HCT116 (cell line): Measurements from ENCODE around the gene ARMC8. TPM values are rescaled to one million over a fixed set of nuclear protein-coding genes. Genes with fewer than 3 reads are reported as not detected.

Experiments
- ATAC-seq: fragments of 200-7000 bp; cut with Tn5 transposase; 2 replicates; pipeline ENCODE4 v1.9.1; 2020; ENCODE audit warnings: mild to moderate bottlenecking, moderate library complexity
- BruUV-seq: library from RNA; stranded (reverse); fragments of 400-500 nt; replicated peaks from 2 replicates; lab custom pipeline; 2021; lab: Mats Ljungman, UMichigan
- CTCF ChIA-PET: fragments of 300-600 bp; sonication (Branson Sonifier 250); formaldehyde crosslinking; loops from one replicate; lab custom pipeline; 2021; ENCODE audit warnings: antibody characterized with exemption; lab: Charles Lee
- POLR2A ChIA-PET: fragments of 300-600, 350-600 bp; sonication (Branson Sonifier 250); formaldehyde crosslinking; loops from one replicate; lab custom pipeline; 2021; ENCODE audit warnings: antibody characterized with exemption; lab: Charles Lee
- RAD21 ChIA-PET, 2 experiments: fragments of 300-600 bp; sonication (Branson Sonifier 250); formaldehyde crosslinking; loops; one replicate each; lab custom pipeline; 2023; ENCODE audit warnings: low total read pairs in 2 of 2; ENCODE audit not compliant: uncharacterized antibody in 2 of 2, unreplicated experiment in 2 of 2, low non-redundant PET in 1 of 2; lab: Charles Lee
- DNase-seq: peaks from one replicate; pipeline ENCODE4 v3.0.0-alpha.2; 2010; ENCODE audit warnings: low read depth, low spot score
- H2AFZ ChIP-seq: fragments of 200-600 bp; shearing (Covaris generic), sonication (generic); 2 replicates; pipeline ENCODE4 v1.6.1; 2017; ENCODE audit warnings: low read depth, mixed run types, mixed read lengths, antibody characterized with exemption, low read length; ENCODE audit not compliant: poor library complexity, severe bottlenecking
- H3K27ac ChIP-seq: 2 replicates; pipeline ENCODE4 v1.5.1; 2012; ENCODE audit warnings: low read depth, low read length
- H3K27me3 ChIP-seq: fragments of 200-600 bp; sonication (generic); 2 replicates; pipeline ENCODE4 v1.6.1; 2016; ENCODE audit warnings: mixed run types, low read length, mixed read lengths; ENCODE audit not compliant: insufficient read depth
- H3K36me3 ChIP-seq, 2 experiments: fragments of 200-500 bp in 1 of 2; fragments of 200-600 bp in 1 of 2; sonication (Bioruptor generic) in 1 of 2; sonication (generic) in 1 of 2; 2 replicates each; pipeline versions ENCODE4 v1.5.1 to v1.6.1; 2014 to 2016; ENCODE audit warnings: low read length in 2 of 2, inconsistent platforms in 1 of 2, mixed read lengths in 1 of 2, mixed run types in 1 of 2; ENCODE audit not compliant: insufficient read depth in 2 of 2, control insufficient read depth in 1 of 2
- H3K4me1 ChIP-seq, 2 experiments: fragments of 200-600 bp in 1 of 2; sonication (generic) in 1 of 2; 2 replicates each; pipeline versions ENCODE4 v1.5.1 to v1.6.1; 2012 to 2017; ENCODE audit warnings: low read length in 2 of 2, inconsistent platforms in 1 of 2, mild to moderate bottlenecking in 1 of 2, mixed read lengths in 1 of 2, mixed run types in 1 of 2, moderate library complexity in 1 of 2; ENCODE audit not compliant: insufficient read depth in 2 of 2, control insufficient read depth in 1 of 2
- H3K4me2 ChIP-seq: fragments of 200-600 bp; sonication (generic); 2 replicates; pipeline ENCODE4 v1.6.1; 2017; ENCODE audit warnings: mixed run types, low read length, mixed read lengths
- H3K4me3 ChIP-seq, 2 experiments: fragments of 200-600 bp in 1 of 2; sonication (generic) in 1 of 2; replicated peaks in 1 of 2; 2 replicates each; pipeline ENCODE4 v1.5.1; 2011 to 2016; ENCODE audit warnings: low read length in 2 of 2, control low read depth in 1 of 2, low read depth in 1 of 2, mild to moderate bottlenecking in 1 of 2, mixed read lengths in 1 of 2, mixed run types in 1 of 2
- H3K79me2 ChIP-seq: fragments of 200-600 bp; sonication (generic); 2 replicates; pipeline ENCODE4 v1.6.1; 2017; ENCODE audit warnings: mild to moderate bottlenecking, mixed run types, low read length, moderate library complexity, mixed read lengths; ENCODE audit not compliant: insufficient read depth
- H3K9ac ChIP-seq: fragments of 200-600 bp; sonication (generic); 2 replicates; pipeline ENCODE4 v1.6.1; 2016; ENCODE audit warnings: low read length, mixed read lengths
- H3K9me2 ChIP-seq: fragments of 200-600 bp; sonication (generic), shearing (Covaris generic); 2 replicates; pipeline ENCODE4 v1.6.1; 2017; ENCODE audit warnings: mixed run types, mild to moderate bottlenecking, moderate library complexity; ENCODE audit not compliant: insufficient read depth
- H3K9me3 ChIP-seq, 2 experiments: fragments of 200-500 bp in 1 of 2; fragments of 200-600 bp in 1 of 2; sonication (Bioruptor generic) in 1 of 2; sonication (generic) in 1 of 2; 2 replicates each; pipeline ENCODE4 v1.6.1; 2014 to 2017; ENCODE audit warnings: low read length in 2 of 2, mixed read lengths in 2 of 2, inconsistent platforms in 1 of 2, low read depth in 1 of 2, mild to moderate bottlenecking in 1 of 2, mixed run types in 1 of 2, moderate library complexity in 1 of 2; ENCODE audit not compliant: control insufficient read depth in 1 of 2, insufficient read depth in 1 of 2
- H4K20me1 ChIP-seq: fragments of 200-600 bp; sonication (generic), shearing (Covaris generic); 2 replicates; pipeline ENCODE4 v1.6.1; 2017; ENCODE audit warnings: mixed run types, mild to moderate bottlenecking, moderate library complexity; ENCODE audit not compliant: insufficient read depth
- CBX3 ChIP-seq: IDR thresholded peaks from 2 replicates; pipeline ENCODE4 v1.6.1; 2012; ENCODE audit warnings: low read depth
- CEBPB ChIP-seq: IDR thresholded peaks from 2 replicates; pipeline ENCODE4 v1.6.1; 2012; ENCODE audit warnings: low read depth
- EGR1 ChIP-seq: IDR thresholded peaks from 2 replicates; pipeline ENCODE4 v1.6.1; 2012; ENCODE audit warnings: low read depth
- ELF1 ChIP-seq: IDR thresholded peaks from 2 replicates; pipeline ENCODE4 v1.6.1; 2012; ENCODE audit warnings: low read depth, borderline replicate concordance
- EZH2 ChIP-seq: fragments of 200-600 bp; sonication (generic); IDR thresholded peaks from 2 replicates; pipeline ENCODE4 v1.6.1; 2017; ENCODE audit warnings: antibody characterized with exemption, mixed run types
- EZH2phosphoT487 ChIP-seq: fragments of 200-600 bp; IDR thresholded peaks from 2 replicates; pipeline ENCODE4 v1.6.1; 2018; ENCODE audit warnings: antibody characterized with exemption, borderline replicate concordance
- FOSL1 ChIP-seq: IDR thresholded peaks from 2 replicates; pipeline ENCODE4 v1.6.1; 2012; ENCODE audit warnings: low read depth
- MAX ChIP-seq: IDR thresholded peaks from 2 replicates; pipeline ENCODE4 v1.6.1; 2012
- POLR2A ChIP-seq: IDR thresholded peaks from 2 replicates; pipeline ENCODE4 v1.7.0; 2011; ENCODE audit warnings: borderline replicate concordance; ENCODE audit not compliant: insufficient read depth, insufficient read length; ENCODE audit errors: extremely low read depth
- RAD21 ChIP-seq: IDR thresholded peaks from 2 replicates; pipeline ENCODE4 v1.6.1; 2012; ENCODE audit warnings: low read depth, mild to moderate bottlenecking
- SIN3A ChIP-seq: IDR thresholded peaks from 2 replicates; pipeline ENCODE4 v1.6.1; 2012; ENCODE audit warnings: low read depth
- SRF ChIP-seq: IDR thresholded peaks from 2 replicates; pipeline ENCODE4 v1.6.1; 2012; ENCODE audit warnings: low read depth
- TCF7L2 ChIP-seq: IDR thresholded peaks from 2 replicates; pipeline ENCODE4 v1.7.0; 2011; ENCODE audit warnings: borderline replicate concordance, inconsistent platforms; ENCODE audit not compliant: insufficient read depth, insufficient read length; ENCODE audit errors: extremely low read depth
- YY1 ChIP-seq: IDR thresholded peaks from 2 replicates; pipeline ENCODE4 v1.6.1; 2011; ENCODE audit warnings: low read length, low read depth, moderate library complexity, mild to moderate bottlenecking; ENCODE audit not compliant: insufficient replicate concordance; ENCODE audit errors: extremely low read depth
- ZFX ChIP-seq: fragments of 450-650 bp; IDR thresholded peaks from 2 replicates; pipeline ENCODE4 v1.6.1; 2017
- ZNF274 ChIP-seq: fragments of 200-500 bp; sonication (Bioruptor generic); IDR thresholded peaks from 2 replicates; pipeline ENCODE4 v1.6.1; 2014; ENCODE audit warnings: mild to moderate bottlenecking, low read depth, low read length, inconsistent platforms
- intact Hi-C: fragments of 100-400 bp; cut with micrococcal nuclease; formaldehyde crosslinking; loops from 2 replicates; pipeline ENCODE4 v1.10.0; 2022
- total RNA-seq: library from RNA; stranded (reverse); gene quantifications from one replicate; pipeline ENCODE4 v1.2.1, GENCODE V29; 2021; ENCODE audit not compliant: unreplicated experiment
- TF ChIP-seq, protein P1 (sequence below): IDR thresholded peaks from 2 replicates; pipeline ENCODE4 v1.6.1; 2012; ENCODE audit warnings: low read depth

The ARMC8 gene
- total RNA-seq, 1 experiment from 2014 or later: 36.2 TPM

GRCh38 chr3:138325990-138326389 lies 138.9 kb downstream of the ARMC8 start:
- DNase-seq: no peak
- H3K9me3 ChIP-seq: no peaks in the 10 kb centered on the region
- H2AFZ ChIP-seq: no peak overlapping the region
- no peak overlapping the region for H3K9ac ChIP-seq
- H4K20me1 ChIP-seq: no peaks in the 10 kb centered on the region
- ChIA-PET CTCF (interaction anchor here (0.6 kb wide), 1 partner anchor 11 kb away, joined by 6 read pairs; no protein-coding TSS in a partner anchor), RAD21 (no interaction called here), POLR2A (no interaction called here)
- no peak overlapping the region for H3K4me3 ChIP-seq
- H3K9me2 ChIP-seq: no peaks in the 10 kb centered on the region
- H3K36me3 ChIP-seq: no peaks in the 10 kb centered on the region
- H3K79me2 ChIP-seq: no peaks in the 10 kb centered on the region
- H3K27me3 ChIP-seq: no peaks in the 10 kb centered on the region
- BruUV-seq: no TSS peak
- intact Hi-C loops: loop anchor here (5.0 kb wide), 2 partner anchors 209 to 259 kb away; partner anchors contain the start of gene DZIP1L
- H3K4me1 ChIP-seq: peaks cover 4 to 26% of the 10 kb centered on the region in 2 experiments; a peak in 3 of 4 replicates
- TF ChIP-seq POLR2A (no peak), EGR1 (no peak), SIN3A (no peak), CEBPB (no peak), EZH2 (no peak), ZNF274 (no peak), TCF7L2 (no peak), YY1 (no peak), RAD21 (no peak), EZH2phosphoT487 (no peak), FOSL1 (no peak), SRF (no peak), ELF1 (no peak), CBX3 (no peak), ZFX (no peak), MAX (no peak)
- TF ChIP-seq, protein P1, sequence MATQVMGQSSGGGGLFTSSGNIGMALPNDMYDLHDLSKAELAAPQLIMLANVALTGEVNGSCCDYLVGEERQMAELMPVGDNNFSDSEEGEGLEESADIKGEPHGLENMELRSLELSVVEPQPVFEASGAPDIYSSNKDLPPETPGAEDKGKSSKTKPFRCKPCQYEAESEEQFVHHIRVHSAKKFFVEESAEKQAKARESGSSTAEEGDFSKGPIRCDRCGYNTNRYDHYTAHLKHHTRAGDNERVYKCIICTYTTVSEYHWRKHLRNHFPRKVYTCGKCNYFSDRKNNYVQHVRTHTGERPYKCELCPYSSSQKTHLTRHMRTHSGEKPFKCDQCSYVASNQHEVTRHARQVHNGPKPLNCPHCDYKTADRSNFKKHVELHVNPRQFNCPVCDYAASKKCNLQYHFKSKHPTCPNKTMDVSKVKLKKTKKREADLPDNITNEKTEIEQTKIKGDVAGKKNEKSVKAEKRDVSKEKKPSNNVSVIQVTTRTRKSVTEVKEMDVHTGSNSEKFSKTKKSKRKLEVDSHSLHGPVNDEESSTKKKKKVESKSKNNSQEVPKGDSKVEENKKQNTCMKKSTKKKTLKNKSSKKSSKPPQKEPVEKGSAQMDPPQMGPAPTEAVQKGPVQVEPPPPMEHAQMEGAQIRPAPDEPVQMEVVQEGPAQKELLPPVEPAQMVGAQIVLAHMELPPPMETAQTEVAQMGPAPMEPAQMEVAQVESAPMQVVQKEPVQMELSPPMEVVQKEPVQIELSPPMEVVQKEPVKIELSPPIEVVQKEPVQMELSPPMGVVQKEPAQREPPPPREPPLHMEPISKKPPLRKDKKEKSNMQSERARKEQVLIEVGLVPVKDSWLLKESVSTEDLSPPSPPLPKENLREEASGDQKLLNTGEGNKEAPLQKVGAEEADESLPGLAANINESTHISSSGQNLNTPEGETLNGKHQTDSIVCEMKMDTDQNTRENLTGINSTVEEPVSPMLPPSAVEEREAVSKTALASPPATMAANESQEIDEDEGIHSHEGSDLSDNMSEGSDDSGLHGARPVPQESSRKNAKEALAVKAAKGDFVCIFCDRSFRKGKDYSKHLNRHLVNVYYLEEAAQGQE: no peak
- H3K4me2 ChIP-seq: no peak overlapping the region
- H3K27ac ChIP-seq: no peak overlapping the region
- no peak for ATAC-seq
